Keratinocyte (primary cell): ENCODE results near the gene SEC14L5.

Experiments
- EZH2 ChIP-seq: IDR thresholded peaks from one replicate; pipeline ENCODE4 v1.6.1; 2012; ENCODE audit warnings: inconsistent platforms, mild to moderate bottlenecking, low read length, moderate library complexity
- TF ChIP-seq, protein P1 (sequence below), 3 experiments: IDR thresholded peaks in 1 of 3; conservative IDR thresholded peaks in 1 of 3; optimal IDR thresholded peaks in 1 of 3; 2 replicates in 2 of 3; 3 replicates in 1 of 3; pipeline versions ENCODE3 to v1.5.1; 2011; ENCODE audit warnings: low read length in 3 of 3, mild to moderate bottlenecking in 3 of 3, moderate library complexity in 2 of 3, control low read depth in 1 of 3, inconsistent platforms in 1 of 3; ENCODE audit not compliant: insufficient read depth in 2 of 3; ENCODE audit errors: extremely low read depth in 1 of 3

DNA sequence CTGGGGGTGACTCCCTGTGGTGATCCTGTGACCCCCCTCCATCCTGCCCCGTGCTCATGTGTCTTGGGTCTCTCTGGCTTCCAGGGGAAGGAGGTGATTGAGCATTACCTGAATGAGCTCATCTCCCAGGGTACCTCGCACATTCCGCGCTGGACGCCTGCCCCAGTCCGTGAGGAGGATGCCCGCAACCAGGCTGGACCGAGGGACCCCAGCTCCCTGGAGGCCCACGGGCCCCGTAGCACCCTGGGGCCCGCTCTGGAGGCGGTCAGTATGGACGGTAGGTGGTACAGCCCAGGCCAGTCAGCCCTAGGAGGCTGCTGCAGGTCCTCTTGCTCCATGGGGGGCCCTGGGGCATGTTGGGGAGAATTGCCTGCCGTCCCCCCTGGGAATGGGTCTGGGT, 33.6 kb downstream of the SEC14L5 start:
- TF ChIP-seq, protein P1, sequence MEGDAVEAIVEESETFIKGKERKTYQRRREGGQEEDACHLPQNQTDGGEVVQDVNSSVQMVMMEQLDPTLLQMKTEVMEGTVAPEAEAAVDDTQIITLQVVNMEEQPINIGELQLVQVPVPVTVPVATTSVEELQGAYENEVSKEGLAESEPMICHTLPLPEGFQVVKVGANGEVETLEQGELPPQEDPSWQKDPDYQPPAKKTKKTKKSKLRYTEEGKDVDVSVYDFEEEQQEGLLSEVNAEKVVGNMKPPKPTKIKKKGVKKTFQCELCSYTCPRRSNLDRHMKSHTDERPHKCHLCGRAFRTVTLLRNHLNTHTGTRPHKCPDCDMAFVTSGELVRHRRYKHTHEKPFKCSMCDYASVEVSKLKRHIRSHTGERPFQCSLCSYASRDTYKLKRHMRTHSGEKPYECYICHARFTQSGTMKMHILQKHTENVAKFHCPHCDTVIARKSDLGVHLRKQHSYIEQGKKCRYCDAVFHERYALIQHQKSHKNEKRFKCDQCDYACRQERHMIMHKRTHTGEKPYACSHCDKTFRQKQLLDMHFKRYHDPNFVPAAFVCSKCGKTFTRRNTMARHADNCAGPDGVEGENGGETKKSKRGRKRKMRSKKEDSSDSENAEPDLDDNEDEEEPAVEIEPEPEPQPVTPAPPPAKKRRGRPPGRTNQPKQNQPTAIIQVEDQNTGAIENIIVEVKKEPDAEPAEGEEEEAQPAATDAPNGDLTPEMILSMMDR (optimal IDR thresholded peaks at IDR 0.05 in 1 of 3, IDR thresholded peaks at IDR 0.05 in 1 of 3, conservative IDR thresholded peaks at IDR 0.05 in 1 of 3; ENCODE audit: extremely low read depth in 1 of 3, insufficient read depth in 2 of 3, low read length in 3 of 3), result no peak
- TF ChIP-seq EZH2, result no peak
